ENCODE measurements around the gene HYOU1. TPM values are rescaled to one million over a fixed set of nuclear protein-coding genes. Genes with fewer than 3 reads are reported as not detected.
"Not testable (repeated sequence)": the region's sequence is repeated elsewhere in the genome, so short reads cannot be mapped to it uniquely, and the experiment has no call there.

The HYOU1 gene
- total RNA-seq, 1 experiment from 2014 or later = 161 TPM

- no peak for DNase-seq (ENCODE audit: low spot score)
Observed at GRCh38 chr11:119046489-119046888, 10.5 kb downstream of the HYOU1 start.

DNA sequence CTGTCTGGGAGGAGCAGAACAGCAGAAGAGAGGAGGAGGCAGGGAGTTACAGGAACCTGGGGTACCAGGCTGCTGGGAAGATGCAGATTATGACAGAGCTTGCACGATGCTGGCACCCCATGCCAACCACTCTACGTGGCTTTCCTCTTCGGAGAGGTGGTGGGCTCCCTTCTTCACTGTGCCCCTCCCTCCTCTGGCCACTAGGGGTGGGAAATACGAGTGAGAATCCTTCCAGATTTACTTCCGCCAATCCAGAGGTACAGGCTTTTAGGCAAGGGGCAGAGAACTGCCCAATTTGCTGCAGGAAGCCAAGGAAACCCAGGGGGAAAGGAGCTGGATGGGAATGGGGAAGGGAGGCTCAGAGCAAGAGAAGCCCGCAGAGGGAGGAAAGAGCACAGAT, 12.3 kb downstream of the HYOU1 start:
- no peak for DNase-seq (ENCODE audit: low spot score)

DNA sequence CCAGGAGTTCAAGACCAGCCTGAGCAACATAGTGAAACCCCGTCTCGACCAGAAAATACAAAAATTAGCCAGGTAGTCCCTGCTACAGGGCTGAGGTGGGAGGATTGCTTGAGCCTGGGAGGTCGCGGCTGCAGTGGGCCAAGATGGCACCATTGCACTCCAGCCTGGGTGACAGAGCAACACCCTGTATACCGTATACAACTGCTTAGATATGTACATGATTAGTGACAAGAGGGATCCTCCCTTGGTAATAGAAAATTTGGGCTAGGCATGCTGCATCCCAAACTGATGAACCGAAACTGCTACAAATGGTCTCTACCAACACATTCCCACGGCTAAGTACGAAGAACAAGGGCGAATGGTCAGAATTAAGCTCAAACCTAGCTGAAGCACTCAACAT, 14.1 kb downstream of the HYOU1 start:
- DNase-seq (ENCODE audit: low spot score) = no peak

DNA sequence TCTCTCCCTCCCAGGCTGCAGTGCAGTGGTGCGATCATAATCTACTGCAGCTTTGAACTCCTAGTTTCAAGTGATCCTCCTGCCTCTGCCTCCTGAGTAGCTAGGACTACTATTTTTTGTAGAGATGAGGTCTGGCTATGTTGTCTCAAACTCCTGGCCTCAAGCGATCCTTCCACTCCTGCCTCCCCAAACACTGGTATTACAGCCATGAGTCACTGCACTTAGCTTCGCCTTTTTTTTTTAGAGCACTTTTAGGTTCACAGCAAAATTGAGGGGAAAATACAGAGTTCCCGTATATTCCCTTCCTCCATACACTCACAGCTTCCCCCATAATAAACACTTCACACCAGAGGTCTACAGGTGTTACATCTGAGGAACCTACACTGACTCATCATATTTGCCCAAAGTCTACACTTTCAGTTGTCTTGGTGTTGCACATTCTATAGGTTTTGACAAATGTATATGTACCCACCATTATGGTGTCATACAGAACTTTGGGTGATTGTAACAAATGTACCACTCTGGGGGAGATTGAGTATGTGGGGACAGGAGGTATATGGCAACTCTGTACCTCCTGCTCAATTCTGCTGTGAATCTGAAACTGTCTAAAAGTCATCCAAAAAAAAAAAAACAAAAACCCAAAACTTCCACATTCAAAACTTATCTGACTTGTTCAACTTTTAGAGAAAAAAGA, 15.0 kb downstream of the HYOU1 start:
- no peak for DNase-seq (ENCODE audit: low spot score)

GRCh38 chr11:119039471-119039870, 17.5 kb downstream of the HYOU1 start:
- not testable (repeated sequence) for DNase-seq (ENCODE audit: low spot score)

GRCh38 chr11:119038884-119039283, 18.1 kb downstream of the HYOU1 start:
- DNase-seq (ENCODE audit: low spot score) = no peak

GRCh38 chr11:119034813-119035212, 22.2 kb downstream of the HYOU1 start:
- no peak for DNase-seq (ENCODE audit: low spot score)

DNA sequence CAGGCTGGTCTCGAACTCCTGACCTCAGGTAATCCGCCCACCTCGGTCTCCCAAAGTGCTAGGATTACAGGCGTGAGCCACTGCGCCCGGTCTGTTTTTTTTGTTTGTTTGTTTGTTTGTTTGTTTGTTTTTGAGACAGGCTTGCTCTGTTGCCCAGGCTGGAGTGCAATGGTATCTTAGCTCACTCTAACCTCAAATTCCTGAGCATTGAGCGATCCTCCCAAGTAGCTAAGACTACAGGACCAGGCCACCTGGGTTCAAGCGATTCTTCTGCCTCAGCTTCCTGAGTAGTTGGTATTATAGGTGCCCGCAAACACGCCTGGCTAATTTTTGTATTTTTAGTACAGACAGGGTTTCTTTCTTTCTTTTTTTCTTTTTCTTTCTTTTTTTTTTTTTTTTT, 23.6 kb downstream of the HYOU1 start:
- DNase-seq (ENCODE audit: low spot score) = not testable (repeated sequence)

DNA sequence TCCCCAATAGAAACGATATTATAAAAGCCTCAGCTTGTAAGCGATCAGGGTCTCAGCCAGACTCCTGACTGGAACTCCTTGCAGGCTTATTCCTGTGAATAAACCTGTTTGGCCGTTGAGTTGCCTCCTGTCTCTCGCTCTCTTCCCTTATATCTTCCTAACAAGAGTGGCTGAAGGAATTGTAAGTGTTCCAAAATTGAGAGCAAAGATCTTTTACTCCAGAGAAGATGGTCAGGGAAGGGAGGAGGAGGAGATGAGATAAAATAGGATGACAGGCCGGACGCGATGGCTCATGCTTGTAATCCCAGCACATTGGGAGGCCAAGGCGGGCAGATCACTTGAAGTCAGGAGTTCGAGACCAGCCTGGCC, 25.1 kb downstream of the HYOU1 start:
- no peak for DNase-seq (ENCODE audit: low spot score)

GRCh38 chr11:119030329-119031047, 26.5 kb downstream of the HYOU1 start, which contains the start of gene SLC37A4:
Gene SLC37A4, minus strand, starts transcription at chr11:119030877.
- DNase-seq (ENCODE audit: low spot score) = peak; percentile 100

DNA sequence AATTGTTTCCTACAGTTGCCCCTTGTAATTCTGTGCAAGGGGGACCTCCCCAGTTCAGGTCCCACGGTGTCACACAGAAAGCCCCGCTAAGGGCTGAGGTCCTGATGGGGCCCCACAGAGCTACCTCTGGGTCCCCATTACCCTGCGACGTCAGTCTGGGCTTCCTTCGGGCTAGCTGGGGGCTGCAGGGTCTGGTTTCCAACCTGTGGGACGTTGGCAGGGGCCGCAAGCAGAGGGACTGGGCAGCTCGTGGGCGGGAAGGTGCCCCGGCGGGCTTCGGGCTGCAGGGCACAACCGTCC, 27.0 kb downstream of the HYOU1 start:
- no peak for DNase-seq (ENCODE audit: low spot score)

DNA sequence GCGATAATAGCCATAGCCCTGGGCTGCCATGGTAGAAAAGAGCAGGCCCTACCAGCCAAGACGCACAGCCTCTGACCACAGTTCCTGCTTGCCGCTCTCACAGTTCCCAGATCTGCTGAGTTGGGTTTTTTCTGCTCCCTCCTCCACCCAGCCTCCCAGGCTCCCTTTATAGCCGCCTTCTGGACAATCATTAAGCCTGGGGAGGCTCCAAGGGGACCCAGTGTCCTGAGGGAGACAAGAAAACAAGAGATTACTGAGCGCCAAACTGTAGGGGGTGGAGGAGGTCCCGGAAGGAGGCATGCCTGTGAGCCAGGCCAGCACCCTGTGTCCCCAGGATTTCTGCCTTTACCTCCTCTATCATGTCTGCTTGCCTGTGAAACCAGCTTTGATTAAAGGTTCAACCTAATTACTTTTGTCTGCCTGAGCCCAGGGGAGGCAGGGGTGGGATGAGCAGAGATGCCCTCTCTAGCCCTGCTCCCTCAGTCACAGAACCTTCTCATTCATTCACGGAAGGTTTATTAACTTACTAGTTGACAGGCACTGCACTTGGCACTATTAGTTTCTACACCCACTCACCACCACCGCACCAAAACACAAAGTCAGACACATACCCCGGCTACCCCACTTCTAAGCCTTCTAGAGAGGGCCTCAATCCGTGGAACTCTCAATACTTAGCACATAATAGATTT, 27.5 kb downstream of the HYOU1 start:
- peak; percentile 93 for DNase-seq (ENCODE audit: low spot score)

DNA sequence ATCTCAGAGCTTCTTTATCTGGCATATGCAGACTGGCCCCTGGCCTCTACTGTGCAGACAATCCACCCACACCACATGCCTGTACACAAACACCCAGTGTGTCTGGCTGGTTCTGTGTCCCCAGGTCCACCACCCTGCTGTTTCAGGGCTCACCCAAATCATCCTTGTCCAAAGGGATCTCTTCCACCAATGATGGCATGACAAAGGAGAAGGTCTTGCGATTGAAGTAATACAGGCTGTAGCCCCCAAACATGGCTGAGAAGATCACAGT, 28.0 kb downstream of the HYOU1 start:
- DNase-seq (ENCODE audit: low spot score) = no peak

GRCh38 chr11:119028346-119029068, 28.5 kb downstream of the HYOU1 start:
- DNase-seq (ENCODE audit: low spot score) = no peak

GRCh38 chr11:119027561-119028345, 29.3 kb downstream of the HYOU1 start:
- DNase-seq (ENCODE audit: low spot score) = no peak

- peak; percentile 46 for DNase-seq (ENCODE audit: low spot score)
Observed at GRCh38 chr11:119026970-119027369, 30.0 kb downstream of the HYOU1 start.

GRCh38 chr11:119025978-119026766, 30.8 kb downstream of the HYOU1 start:
- no peak for DNase-seq (ENCODE audit: low spot score)

DNA sequence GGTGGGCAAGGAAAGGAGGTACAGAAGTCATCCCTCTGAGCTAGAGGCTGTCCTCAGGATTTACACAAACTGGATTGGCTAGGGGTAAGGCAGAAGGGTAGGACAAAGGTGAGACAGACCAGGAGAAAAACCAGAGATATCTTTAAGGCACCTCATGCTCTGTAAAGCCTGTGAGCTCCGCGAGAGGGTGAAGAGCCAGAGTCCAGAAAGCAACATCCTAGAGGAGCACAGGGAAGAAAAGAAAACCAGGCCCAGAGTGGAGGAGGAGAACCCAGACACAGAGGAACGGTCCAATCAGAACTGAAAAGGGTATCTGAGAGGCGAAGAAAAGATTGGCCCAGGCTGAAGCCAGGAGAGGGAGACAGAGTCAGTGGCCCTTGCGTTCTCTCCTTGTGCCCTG, 31.5 kb downstream of the HYOU1 start:
- no peak for DNase-seq (ENCODE audit: low spot score)

DNA sequence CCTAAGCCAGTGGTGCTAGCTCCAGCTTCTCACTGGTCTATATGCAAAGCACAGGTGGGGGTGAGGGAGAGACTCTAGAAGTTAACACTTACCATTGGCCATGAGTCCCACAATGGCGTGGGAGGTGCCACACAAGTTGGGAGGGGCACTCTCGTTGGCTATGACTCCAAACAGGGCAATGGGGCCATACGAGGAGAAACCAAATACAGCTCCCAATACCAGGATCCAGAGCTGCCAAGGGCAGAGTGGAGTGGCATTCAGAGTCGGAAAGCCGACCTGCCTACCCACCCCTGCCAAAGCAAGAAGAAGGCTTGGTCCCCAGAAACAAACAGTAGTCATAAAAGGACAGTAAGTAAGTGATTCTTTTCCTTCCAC, 31.9 kb downstream of the HYOU1 start:
- no peak for DNase-seq (ENCODE audit: low spot score)

DNA sequence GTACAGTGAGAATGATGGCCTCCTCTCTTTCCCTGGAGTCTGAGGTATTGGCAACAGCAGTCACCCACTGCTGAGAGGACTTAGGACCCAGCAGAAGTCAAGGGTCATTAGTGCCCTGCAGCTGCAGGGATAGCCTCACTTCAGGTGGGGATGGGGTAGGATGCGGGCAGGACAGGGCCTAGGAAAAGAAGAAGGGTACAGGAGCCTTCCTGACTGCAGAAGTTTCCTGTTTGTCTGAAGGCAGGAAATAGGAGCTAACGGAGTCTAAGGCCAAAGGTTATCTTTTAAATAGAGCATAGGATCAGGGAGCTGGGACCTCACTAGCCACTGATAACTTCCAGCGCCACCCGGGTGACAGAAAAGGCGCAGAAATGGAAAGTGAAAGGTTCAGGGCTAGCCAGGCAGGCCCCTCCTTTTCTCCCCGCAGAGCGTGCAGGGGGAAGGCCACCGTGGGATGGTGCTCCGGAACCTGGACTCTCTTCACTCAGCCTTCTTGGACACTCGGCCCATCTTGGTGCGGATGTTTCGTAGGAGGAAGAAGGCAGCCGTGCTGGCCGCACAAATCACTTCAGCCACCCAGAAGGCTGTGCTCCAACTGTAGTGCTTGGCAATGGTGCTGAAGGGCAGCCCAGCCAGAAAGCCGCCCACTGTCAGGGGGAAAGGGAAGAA, 32.4 kb downstream of the HYOU1 start:
- no peak for DNase-seq (ENCODE audit: low spot score)
